Stimulated activated naive B cell treated with anti-CD40 and anti-IgM and Interleukin-4, amounts not matched to agents 10 μg/mL and 1 μg/mL and 100 μg/mL, for 72 hours (primary cell): ENCODE data around the gene PRDX2.
A peak's percentile ranks its signal among the peaks of the same experiment; 100 is the strongest.
"Not testable (repeated sequence)": the region's sequence is repeated elsewhere in the genome, so short reads cannot be mapped to it uniquely, and the experiment has no call there.

ENCODE experiments used
- ATAC-seq, 2 donors: fragments of 150-1000 bp; cut with Tn5 transposase; replicated peaks; 2 replicates each; pipeline ENCODE4 v1.10.0; 2021; ENCODE audit warnings: moderate library complexity in 1 of 2
- DNase-seq: peaks from one replicate; pipeline ENCODE4 v3.0.0; 2021
- H3K27ac Mint-ChIP-seq: one replicate; pipeline ENCODE4 v1.8.0; 2022; ENCODE audit warnings: mild to moderate bottlenecking, mixed read lengths
- H3K27me3 Mint-ChIP-seq, 2 donors: one replicate each; pipeline ENCODE4 v1.8.0; 2022; ENCODE audit warnings: mixed read lengths in 2 of 2
- H3K36me3 Mint-ChIP-seq, 2 donors: one replicate each; pipeline ENCODE4 v1.8.0; 2022; ENCODE audit warnings: mixed read lengths in 2 of 2, mild to moderate bottlenecking in 1 of 2
- H3K4me1 Mint-ChIP-seq, 2 donors: one replicate each; pipeline ENCODE4 v1.8.0; 2022; ENCODE audit warnings: mixed read lengths in 2 of 2, mild to moderate bottlenecking in 1 of 2
- H3K4me3 Mint-ChIP-seq, 2 donors: one replicate each; pipeline ENCODE4 v1.8.0; 2022; ENCODE audit warnings: mild to moderate bottlenecking in 2 of 2, mixed read lengths in 2 of 2, moderate library complexity in 1 of 2
- H3K9me3 Mint-ChIP-seq, 2 donors: one replicate each; pipeline ENCODE4 v1.8.0; 2022; ENCODE audit warnings: mixed read lengths in 2 of 2, mild to moderate bottlenecking in 1 of 2

The PRDX2 gene

GRCh38 chr19:12801466-12802266 is at the start of gene PRDX2, which contains the start of gene THSD8:
Gene PRDX2 (minus strand): TSS chr19:12801800. CDS start chr19:12801261, 539 bp downstream.
Gene THSD8 (plus strand): TSS chr19:12802069. CDS start chr19:12802072, 3 bp downstream.
- Mint-ChIP-seq H3K9me3 (no peaks in the 10 kb centered on the region), H3K4me1 (peaks cover 23 to 29% of the 10 kb centered on the region in 2 donors), H3K4me3 (peak within 1 kb of the TSS; percentile 86 to 90), H3K27me3 (peaks cover 0 to 7% of the 10 kb centered on the region in 2 donors), H3K27ac (peak within 1 kb of the TSS; percentile 71), H3K36me3 (peaks cover 0 to 4% of the 10 kb centered on the region in 2 donors)
- peak; percentile 62 to 73 for ATAC-seq
- DNase-seq = peak; percentile 60

- no peaks in the 10 kb centered on the region for H3K9me3 Mint-ChIP-seq
- H3K27me3 Mint-ChIP-seq = peaks cover 25 to 54% of the 10 kb centered on the region in 2 donors
- DNase-seq (peak; percentile 86), ATAC-seq (peak; percentile 97 to 99)
- H3K4me3 Mint-ChIP-seq = peak overlapping the region; percentile 74 to 78
- H3K27ac Mint-ChIP-seq = peak overlapping the region; percentile 75
- H3K36me3 Mint-ChIP-seq = no peaks in the 10 kb centered on the region
- H3K4me1 Mint-ChIP-seq = peaks cover 9 to 12% of the 10 kb centered on the region in 2 donors
These were observed 45.8 kb upstream of the PRDX2 start for GRCh38 chr19:12847159-12848139.

DNA sequence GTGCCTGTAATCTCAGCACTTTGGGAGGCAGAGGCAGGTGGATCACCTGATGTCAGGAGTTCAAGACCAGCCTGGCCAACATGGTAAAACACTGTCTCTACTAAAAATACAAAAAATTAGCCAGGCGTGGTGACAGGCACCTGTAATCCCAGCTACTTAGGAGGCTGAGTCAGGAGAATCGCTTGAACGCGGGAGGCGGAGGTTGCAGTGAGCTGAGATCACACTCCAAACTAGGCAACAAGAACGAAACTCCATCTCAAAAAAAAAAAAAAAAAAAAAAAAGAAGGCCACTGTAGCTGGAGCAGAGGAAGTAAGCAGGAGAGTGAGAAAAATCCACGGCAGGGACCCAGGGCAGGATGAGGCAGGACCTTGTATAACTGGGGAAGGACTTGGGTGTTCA is 45.0 kb upstream of the PRDX2 start:
- H3K27me3 Mint-ChIP-seq = peaks cover 32 to 57% of the 10 kb centered on the region in 2 donors
- ATAC-seq, H3K36me3 Mint-ChIP-seq, H3K27ac Mint-ChIP-seq, H3K4me3 Mint-ChIP-seq, H3K9me3 Mint-ChIP-seq, DNase-seq: not testable (repeated sequence)
- H3K4me1 Mint-ChIP-seq = peaks cover 13 to 14% of the 10 kb centered on the region in 2 donors

GRCh38 chr19:12843999-12844732 is 42.6 kb upstream of the PRDX2 start:
- Mint-ChIP-seq H3K9me3 (no peaks in the 10 kb centered on the region), H3K27ac (no peak overlapping the region)

GRCh38 chr19:12843328-12843727 is 41.7 kb upstream of the PRDX2 start:
- H3K27me3 Mint-ChIP-seq = peaks cover 58 to 79% of the 10 kb centered on the region in 2 donors
- H3K4me3 Mint-ChIP-seq = no peak overlapping the region
- DNase-seq = no peak
- H3K4me1 Mint-ChIP-seq = peaks cover 30 to 42% of the 10 kb centered on the region in 2 donors
- H3K27ac Mint-ChIP-seq = no peak overlapping the region
- H3K36me3 Mint-ChIP-seq = no peaks in the 10 kb centered on the region
- no peak for ATAC-seq
- no peaks in the 10 kb centered on the region for H3K9me3 Mint-ChIP-seq

More at GRCh38 chr19:12843999-12844732, 42.6 kb upstream of the PRDX2 start:
- H3K36me3 Mint-ChIP-seq = no peaks in the 10 kb centered on the region
- ATAC-seq = no peak
- no peak for DNase-seq
- H3K4me3 Mint-ChIP-seq = no peak overlapping the region
- H3K27me3 Mint-ChIP-seq = peaks cover 54 to 75% of the 10 kb centered on the region in 2 donors
- H3K4me1 Mint-ChIP-seq = peaks cover 26 to 34% of the 10 kb centered on the region in 2 donors

GRCh38 chr19:12842511-12842910 is 40.9 kb upstream of the PRDX2 start:
- no peak overlapping the region for H3K27ac Mint-ChIP-seq
- no peak for DNase-seq

GRCh38 chr19:12841094-12841493 is 39.5 kb upstream of the PRDX2 start:
- DNase-seq = no peak
- Mint-ChIP-seq H3K27me3 (peaks cover 75 to 80% of the 10 kb centered on the region in 2 donors), H3K9me3 (no peaks in the 10 kb centered on the region), H3K36me3 (no peaks in the 10 kb centered on the region), H3K4me3 (peak overlapping the region; percentile 11 to 21), H3K4me1 (peaks cover 31 to 49% of the 10 kb centered on the region in 2 donors), H3K27ac (no peak overlapping the region)
- ATAC-seq = peak in 1 of 2 donors; percentile 18

More at GRCh38 chr19:12842511-12842910, 40.9 kb upstream of the PRDX2 start:
- Mint-ChIP-seq H3K36me3 (no peaks in the 10 kb centered on the region), H3K27me3 (peaks cover 65 to 80% of the 10 kb centered on the region in 2 donors), H3K4me1 (peaks cover 27 to 42% of the 10 kb centered on the region in 2 donors), H3K9me3 (no peaks in the 10 kb centered on the region), H3K4me3 (no peak overlapping the region)
- no peak for ATAC-seq

GRCh38 chr19:12840091-12841079 is 38.8 kb upstream of the PRDX2 start:
- ATAC-seq = peak; percentile 22 to 31
- H3K4me1 Mint-ChIP-seq = peaks cover 31 to 51% of the 10 kb centered on the region in 2 donors
- peak; percentile 38 for DNase-seq
- peak overlapping the region; percentile 11 to 21 for H3K4me3 Mint-ChIP-seq
- H3K27ac Mint-ChIP-seq = peak overlapping the region; percentile 60
- no peaks in the 10 kb centered on the region for H3K9me3 Mint-ChIP-seq
- H3K36me3 Mint-ChIP-seq = no peaks in the 10 kb centered on the region
- H3K27me3 Mint-ChIP-seq = peaks cover 74 to 86% of the 10 kb centered on the region in 2 donors

DNA sequence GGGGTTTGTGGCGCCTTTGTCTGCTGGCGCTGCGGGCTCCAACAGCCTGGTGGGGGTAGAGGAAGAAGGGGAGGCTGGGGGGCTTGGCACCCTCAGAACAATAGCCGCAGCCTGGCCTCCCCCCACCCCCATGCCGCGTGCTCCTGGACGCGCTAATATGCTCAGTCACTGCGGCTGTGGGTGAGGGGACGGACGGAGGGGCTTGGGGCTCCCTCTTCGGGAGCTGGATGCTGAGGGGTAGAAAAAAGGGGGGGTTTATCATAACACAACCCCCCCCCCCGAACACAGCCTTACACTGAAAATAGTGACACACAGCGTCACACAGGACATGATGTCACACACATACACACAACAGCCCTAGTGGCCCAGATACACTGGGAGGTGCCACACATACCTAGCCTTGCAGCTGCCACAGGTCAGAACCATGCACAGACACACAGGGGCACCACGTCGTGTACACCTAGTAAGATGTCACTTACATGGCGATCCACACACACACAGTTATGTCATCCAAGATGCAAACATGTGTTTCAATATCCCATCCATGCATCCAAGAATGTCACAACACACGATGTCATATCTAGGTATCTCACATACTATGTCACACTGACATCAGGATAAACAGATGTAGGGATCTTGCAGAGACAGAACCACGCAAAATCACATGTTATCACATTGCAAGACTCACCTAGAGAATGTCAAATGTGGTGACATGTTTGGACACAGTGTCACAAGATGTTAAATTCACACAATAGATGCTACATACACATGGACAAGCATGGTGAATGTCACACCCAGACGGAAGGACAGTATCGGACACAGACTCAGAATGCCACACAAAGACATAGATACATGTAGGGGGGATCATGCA is 37.5 kb upstream of the PRDX2 start:
- Mint-ChIP-seq H3K27ac (peak overlapping the region; percentile 39), H3K36me3 (peaks cover 0 to 3% of the 10 kb centered on the region in 2 donors), H3K4me1 (peaks cover 33 to 62% of the 10 kb centered on the region in 2 donors), H3K9me3 (no peaks in the 10 kb centered on the region), H3K27me3 (peaks cover 78 to 92% of the 10 kb centered on the region in 2 donors), H3K4me3 (peak overlapping the region; percentile 65 to 83)
- DNase-seq = no peak
- peak in 1 of 2 donors; percentile 29 for ATAC-seq

DNA sequence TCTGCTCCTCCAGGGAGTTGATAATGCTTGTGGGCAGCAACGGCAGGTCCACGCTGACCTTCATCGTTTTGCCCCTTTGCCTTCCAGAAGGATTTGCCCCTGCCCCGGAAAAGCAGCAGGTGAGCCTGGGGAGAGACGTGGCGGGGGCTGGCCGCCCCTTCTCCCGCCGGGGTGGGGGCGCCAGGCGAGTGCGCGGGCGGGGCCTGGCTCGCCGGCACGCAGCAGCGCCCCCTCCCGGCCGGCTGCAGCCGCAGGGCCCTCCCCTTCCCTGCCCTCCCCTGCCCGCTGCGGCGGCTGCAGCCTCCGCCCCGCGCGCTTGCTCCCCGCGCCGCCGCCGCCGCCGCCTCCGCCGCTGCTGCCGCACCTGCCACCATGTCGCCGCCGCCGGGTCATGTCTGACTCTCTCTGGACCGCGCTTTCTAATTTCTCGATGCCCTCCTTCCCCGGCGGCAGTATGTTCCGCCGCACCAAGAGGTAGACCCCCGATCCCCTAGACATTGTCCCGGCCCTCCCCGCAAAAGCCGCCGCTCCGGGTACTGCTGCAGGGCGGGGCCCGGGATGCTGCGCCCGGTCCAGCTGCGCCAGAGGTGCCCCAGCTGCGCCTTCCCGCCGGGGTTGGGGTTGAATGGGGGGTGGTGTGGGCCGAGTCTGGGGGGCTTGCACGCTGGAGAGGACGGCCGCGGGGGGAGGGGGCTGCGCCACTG is 36.7 kb upstream of the PRDX2 start, which contains the start of gene MAST1:
Gene MAST1, plus strand, starts transcription at position 334 of the 704 bp plus-strand sequence. Its CDS starts 58 bp downstream, at position 392.
- H3K9me3 Mint-ChIP-seq = no peaks in the 10 kb centered on the region
- peak within 1 kb of the TSS; percentile 39 for H3K27ac Mint-ChIP-seq
- H3K4me1 Mint-ChIP-seq = peaks cover 34 to 64% of the 10 kb centered on the region in 2 donors
- ATAC-seq = peak; percentile 65 to 71
- H3K36me3 Mint-ChIP-seq = peaks cover 0 to 3% of the 10 kb centered on the region in 2 donors
- peaks cover 74 to 91% of the 10 kb centered on the region in 2 donors for H3K27me3 Mint-ChIP-seq
- peak within 1 kb of the TSS; percentile 65 to 83 for H3K4me3 Mint-ChIP-seq
- DNase-seq = no peak

- H3K4me3 Mint-ChIP-seq = no peak overlapping the region
- peaks cover 77 to 95% of the 10 kb centered on the region in 2 donors for H3K27me3 Mint-ChIP-seq
- no peak overlapping the region for H3K27ac Mint-ChIP-seq
- peaks cover 39 to 75% of the 10 kb centered on the region in 2 donors for H3K4me1 Mint-ChIP-seq
- no peak for DNase-seq
- H3K36me3 Mint-ChIP-seq = peaks cover 0 to 3% of the 10 kb centered on the region in 2 donors
- no peak for ATAC-seq
- H3K9me3 Mint-ChIP-seq = no peaks in the 10 kb centered on the region
These were observed 35.6 kb upstream of the PRDX2 start for GRCh38 chr19:12837225-12837624.
